GM19467 (cell line): ENCODE data around the gene C1GALT1.

Experiments
- ATAC-seq: cut with Tn5 transposase; IDR thresholded peaks from one replicate; pipeline ENCODE4 v1.9.1; 2021; ENCODE audit warnings: mild to moderate bottlenecking, moderate library complexity; ENCODE audit not compliant: unreplicated experiment

C1GALT1 gene

GRCh38 chr7:7265081-7266075 is 83.0 kb downstream of the C1GALT1 start:
- no peak for ATAC-seq

- no peak for ATAC-seq
Measured at GRCh38 chr7:7266257-7266881, 84.0 kb downstream of the C1GALT1 start.

GRCh38 chr7:7271094-7271874 is 88.9 kb downstream of the C1GALT1 start:
- ATAC-seq = no peak

GRCh38 chr7:7272294-7272693 is 90.0 kb downstream of the C1GALT1 start:
- ATAC-seq = no peak

GRCh38 chr7:7274782-7275181 is 92.4 kb downstream of the C1GALT1 start:
- ATAC-seq = no peak

GRCh38 chr7:7276161-7276560 is 93.8 kb downstream of the C1GALT1 start:
- ATAC-seq = no peak

- ATAC-seq = no peak
Measured at GRCh38 chr7:7290429-7291122, 108.2 kb downstream of the C1GALT1 start.

GRCh38 chr7:7292085-7292484 is 109.7 kb downstream of the C1GALT1 start:
- no peak for ATAC-seq

- no peak for ATAC-seq
Measured at GRCh38 chr7:7292608-7293007, 110.3 kb downstream of the C1GALT1 start.

- no peak for ATAC-seq
Measured at GRCh38 chr7:7293092-7293491, 110.7 kb downstream of the C1GALT1 start.

- no peak for ATAC-seq
Measured at GRCh38 chr7:7294911-7295310, 112.6 kb downstream of the C1GALT1 start.
